HCEC 1CT (cell line): ENCODE data around the gene TENT5C.

Source experiments
- DNase-seq: peaks from one replicate; pipeline ENCODE4 v3.0.0-alpha.2; 2017

TENT5C gene

DNA sequence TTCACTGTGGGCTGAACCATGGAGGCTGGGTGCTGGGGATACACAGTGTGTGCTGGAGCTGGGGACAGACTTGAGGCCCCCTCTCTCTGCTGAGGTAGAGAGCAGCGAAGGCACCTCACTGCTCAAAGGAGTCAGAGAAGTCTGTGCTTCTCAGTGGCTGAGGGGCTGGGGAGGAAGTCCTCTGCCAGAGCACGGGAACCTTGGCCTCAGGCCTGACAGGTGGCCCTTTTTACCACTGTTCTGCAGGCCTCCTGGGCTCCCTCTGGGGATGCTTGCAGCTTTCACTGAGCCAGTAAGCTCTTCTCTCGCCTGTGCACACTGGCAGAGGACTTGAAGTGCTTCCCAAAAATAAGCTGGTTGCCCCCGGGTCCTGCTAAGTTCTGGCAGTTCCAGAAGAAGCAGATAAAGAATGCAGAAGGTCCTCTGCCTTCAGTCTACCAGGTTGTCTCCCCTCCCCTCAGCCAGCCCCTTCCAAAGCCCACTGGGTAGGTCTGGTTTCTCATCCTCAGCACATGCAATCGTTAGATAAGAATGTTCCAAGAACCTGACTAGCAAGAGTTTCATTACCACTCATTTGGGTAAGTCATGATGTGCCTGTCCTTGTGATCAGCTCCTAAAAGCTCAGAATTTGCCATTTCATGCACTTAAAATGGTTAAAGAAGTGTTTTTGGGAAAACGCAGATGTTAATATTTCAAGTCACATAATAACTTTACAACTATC, 53.9 kb downstream of the TENT5C start:
- DNase-seq: no peak

- no peak for DNase-seq
These were observed 54.6 kb downstream of the TENT5C start for GRCh38 chr1:117660271-117660965.

GRCh38 chr1:117661027-117661426, 55.2 kb downstream of the TENT5C start:
- DNase-seq: peak; percentile 17

GRCh38 chr1:117662667-117663066, 56.8 kb downstream of the TENT5C start:
- no peak for DNase-seq

DNA sequence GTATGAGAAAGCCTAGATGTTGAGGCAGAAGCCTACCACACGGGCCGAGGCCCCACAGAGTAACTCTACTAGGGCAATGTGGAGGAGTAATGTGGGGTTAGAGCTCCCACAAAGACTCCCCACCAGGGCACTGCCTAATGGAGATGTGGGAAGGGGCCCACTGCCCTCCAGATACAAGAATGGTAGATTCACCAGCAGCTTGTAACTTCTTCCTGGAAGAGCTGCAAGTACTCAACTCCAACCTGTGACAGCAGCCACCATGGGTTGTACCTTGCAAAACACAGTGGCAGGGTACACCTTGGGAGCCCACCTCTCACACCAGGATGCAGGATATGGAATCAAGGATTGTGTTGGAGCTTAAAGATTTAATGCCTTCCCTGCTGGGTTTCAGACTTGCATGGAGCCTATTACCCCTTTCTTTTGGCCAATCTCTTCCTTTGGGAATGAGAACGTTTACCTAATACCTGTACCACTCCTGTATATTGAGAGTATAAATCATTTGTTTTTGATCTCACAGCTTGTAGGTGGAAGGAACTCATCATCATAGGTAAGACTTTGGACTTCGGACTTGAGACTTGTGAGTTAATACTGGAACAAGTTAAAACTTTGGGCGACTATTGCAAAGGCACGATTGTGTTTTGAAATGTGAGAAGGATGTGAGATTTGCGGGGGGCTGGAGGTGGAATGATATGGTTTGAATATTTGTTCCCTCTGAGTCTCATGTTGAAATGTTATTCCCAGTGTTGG, 57.5 kb downstream of the TENT5C start:
- DNase-seq: no peak

DNA sequence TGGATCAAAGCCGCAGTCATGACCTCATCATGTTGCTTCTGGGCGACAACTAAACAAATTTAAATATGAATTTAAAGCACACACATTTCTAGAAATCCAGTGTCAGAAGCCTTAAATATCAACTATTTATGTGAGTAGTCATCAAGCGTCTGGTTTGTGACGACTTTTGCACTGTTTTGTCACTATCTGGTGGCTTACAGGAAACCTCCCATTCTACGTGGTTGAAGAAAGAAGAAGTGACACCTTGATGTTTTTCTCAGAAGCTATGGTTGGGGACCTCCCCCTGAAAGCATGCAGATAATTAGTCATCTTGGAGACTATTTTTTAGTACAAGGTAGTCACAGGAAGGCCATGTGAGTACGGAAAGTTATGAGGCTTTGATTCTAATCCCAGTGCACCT, 58.5 kb downstream of the TENT5C start:
- no peak for DNase-seq

DNA sequence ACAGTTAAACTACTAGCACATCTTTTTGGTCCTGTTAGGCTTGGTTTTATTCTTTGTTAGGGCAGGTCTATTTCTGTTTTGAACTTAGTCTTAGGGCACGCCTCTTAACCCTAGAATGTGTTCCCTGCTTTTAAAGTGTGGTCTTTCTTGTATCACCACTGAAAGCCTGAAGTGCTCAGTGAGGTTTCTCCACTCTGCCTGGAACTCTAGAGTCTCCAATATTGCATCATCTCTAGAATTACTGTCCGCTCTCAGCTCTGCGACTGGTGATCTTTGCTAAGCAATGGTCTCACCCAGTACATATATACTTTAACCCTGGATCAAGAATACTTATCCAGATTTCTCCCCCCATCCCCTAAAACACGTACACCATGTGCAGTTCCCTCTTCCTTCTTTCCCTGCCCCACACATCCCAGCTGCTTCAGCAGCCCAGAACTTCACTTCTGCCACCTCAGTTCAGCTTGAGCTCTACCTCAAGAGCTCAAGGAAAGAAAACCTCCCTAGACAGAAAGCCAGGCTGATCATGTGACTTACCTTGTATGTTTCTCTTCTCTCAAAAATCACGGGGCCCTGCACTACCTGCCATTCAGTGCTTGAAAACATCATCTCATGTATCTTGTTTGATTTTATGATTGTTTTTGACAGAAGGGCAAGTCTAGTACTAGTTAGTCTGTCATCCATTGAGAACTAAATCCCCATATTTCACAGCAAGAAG, 59.9 kb downstream of the TENT5C start:
- DNase-seq: no peak

DNA sequence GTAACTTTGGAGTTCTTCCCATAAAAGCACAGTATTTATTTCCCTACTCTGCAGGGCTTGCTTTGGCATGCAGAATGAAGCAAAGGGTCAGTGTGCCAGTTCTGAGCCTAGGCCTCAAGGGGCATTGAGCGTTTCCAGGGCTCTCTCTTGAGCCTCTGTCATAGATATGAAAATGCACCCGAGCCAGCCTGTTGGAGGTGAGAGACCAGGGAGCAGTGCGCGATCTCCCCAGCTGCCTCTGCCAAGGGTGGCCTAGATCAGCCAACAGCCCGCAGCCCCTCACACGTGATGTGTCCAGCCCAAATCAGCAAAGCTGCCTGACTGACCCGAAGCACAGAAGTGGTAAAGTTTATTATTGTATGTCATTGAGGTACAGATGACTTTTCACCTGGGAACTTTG, 63.7 kb downstream of the TENT5C start:
- DNase-seq: no peak

DNA sequence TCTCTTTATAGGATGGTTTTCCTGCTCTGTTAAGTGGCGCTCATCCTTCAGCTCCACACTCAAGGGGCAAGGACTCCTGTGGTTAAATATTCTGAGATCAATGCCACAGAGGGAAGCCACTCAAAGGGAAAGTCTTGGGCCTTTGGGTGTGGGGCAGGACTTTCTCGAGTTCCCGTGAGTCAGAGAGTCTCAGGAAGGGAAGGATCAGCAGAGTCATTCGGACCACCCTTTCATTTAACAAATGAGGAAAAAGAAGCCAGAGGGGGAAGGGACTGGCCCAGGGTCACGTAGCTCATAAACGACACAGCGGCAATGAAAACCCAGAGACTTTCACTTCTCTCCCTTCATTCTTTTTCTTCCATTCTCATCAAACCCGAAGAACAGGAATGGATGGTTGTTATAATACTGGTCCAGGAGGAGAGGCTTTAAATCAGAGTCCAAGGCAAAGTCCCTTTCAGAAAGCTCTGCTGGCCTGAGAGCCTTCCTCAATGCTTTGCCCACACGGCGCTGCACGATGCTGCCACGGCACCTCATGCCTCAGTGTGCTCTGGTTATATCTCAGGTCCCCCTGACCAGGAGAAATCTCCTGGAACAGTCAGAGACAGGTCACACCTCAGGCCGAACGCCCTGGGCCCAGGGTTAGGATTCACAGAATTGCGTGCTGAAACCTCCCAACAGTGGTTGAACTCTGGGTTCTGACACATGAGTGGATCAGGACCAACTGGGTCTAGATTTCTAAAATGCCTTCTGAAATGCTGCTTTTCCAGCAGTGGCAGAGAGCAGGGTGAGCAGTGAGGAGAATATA, 65.3 kb downstream of the TENT5C start:
- no peak for DNase-seq

DNA sequence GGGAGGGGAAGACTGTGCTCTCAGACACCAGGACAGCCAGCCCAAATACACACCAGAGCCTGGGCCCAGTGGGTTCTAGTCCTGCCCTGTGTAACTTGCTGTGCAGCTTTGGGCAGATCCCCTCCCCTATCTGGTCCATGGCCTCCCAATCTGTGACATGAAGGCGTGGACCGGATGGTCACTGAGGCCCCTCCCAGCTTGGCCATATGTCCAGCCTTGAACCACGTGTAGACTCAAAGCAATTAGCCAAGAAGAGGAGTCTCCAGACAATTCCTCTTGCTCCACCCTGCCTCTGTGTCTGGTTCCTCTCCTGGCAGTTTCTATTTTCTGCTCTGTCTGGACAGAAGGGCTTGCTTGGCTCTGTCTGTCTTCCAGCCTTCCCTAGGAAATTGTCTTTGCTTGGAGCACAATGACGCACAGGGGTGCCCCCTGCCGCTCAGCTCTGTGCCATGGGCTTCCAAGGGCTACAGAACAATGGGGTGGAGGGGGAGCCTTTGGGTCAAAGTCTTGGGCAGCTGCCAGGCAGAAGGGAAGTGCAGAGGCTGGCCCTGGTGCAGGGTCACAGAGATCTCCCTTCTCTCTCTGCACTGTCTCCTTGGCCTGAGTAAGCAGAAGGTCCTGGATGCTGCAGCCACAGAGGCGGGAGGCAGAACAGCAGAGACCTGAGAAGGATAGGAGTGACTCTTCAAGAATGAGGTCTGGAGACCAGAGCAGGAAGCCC, 66.1 kb downstream of the TENT5C start:
- peak; percentile 42 for DNase-seq

GRCh38 chr1:117672756-117673155, 66.9 kb downstream of the TENT5C start:
- DNase-seq: no peak

GRCh38 chr1:117673405-117673804, 67.6 kb downstream of the TENT5C start:
- peak; percentile 91 for DNase-seq

- peak; percentile 45 for DNase-seq
These were observed 68.9 kb downstream of the TENT5C start for GRCh38 chr1:117674521-117675400.

- DNase-seq: no peak
These were observed 70.1 kb downstream of the TENT5C start for GRCh38 chr1:117675907-117676430.

GRCh38 chr1:117676615-117677130, 70.8 kb downstream of the TENT5C start:
- DNase-seq: no peak
